SK-N-MC (cell line): ENCODE measurements around the gene COL20A1.

Experiments used
- EZH2 ChIP-seq: fragments of 200-600 bp; sonication (generic); IDR thresholded peaks from one replicate; pipeline ENCODE4 v1.6.1; 2017; ENCODE audit warnings: antibody characterized with exemption
- FOXP2 ChIP-seq: optimal IDR thresholded peaks from 2 replicates; pipeline ENCODE3; 2011; ENCODE audit warnings: mild to moderate bottlenecking, moderate library complexity; ENCODE audit not compliant: insufficient read depth; ENCODE audit errors: extremely low read length, control extremely low read depth
- POLR2AphosphoS5 ChIP-seq: IDR thresholded peaks from 2 replicates; pipeline ENCODE4 v1.6.1; 2012; ENCODE audit warnings: mild to moderate bottlenecking, low read depth, low read length, borderline replicate concordance

- TF ChIP-seq EZH2 (no peak), POLR2AphosphoS5 (no peak), FOXP2 (no peak)
These were observed 34.3 kb downstream of the COL20A1 start for GRCh38 chr20:63327231-63327745.
